Measurements from ENCODE around the gene LRRC70.

The LRRC70 gene

DNA sequence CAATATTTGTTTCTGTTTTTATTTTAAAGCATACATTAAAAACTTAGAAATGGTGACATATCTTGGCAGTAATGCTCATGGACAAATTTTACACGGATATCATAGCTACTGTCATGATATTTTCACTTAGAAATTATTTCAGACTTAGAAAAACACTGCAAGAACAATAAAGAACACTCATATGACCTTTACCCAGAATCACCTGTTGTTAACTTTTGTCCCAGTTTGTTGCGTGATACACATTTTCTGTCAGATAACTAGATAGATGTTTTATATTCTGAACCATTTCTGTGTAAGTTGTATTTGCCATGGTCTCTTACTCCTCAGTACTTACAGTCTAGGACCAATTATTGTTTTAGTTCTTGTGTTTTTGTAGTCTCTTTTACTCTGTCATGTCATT lies 3.6 kb upstream of the LRRC70 start:
- DNase-seq (ENCODE audit: low spot score) = no peak

DNA sequence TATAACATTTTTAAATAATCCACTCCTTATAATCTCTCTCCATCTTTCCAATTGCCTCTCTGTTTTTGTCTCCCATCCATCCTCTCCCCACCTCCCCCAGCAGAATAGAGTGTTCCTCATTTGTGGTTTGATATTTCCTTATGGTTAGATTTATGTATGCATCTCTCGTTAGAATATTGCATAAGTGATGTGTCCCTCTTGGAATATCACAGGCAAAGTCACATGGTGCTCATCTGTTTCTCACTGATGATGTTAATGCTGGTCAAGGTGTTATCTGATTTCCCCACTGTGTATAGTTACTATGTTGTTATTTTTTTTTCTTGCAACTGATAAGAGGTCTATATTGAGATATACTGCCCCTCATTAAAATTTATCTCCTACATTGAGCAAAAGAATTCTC lies 3.1 kb upstream of the LRRC70 start:
- no peak for DNase-seq (ENCODE audit: low spot score)

DNA sequence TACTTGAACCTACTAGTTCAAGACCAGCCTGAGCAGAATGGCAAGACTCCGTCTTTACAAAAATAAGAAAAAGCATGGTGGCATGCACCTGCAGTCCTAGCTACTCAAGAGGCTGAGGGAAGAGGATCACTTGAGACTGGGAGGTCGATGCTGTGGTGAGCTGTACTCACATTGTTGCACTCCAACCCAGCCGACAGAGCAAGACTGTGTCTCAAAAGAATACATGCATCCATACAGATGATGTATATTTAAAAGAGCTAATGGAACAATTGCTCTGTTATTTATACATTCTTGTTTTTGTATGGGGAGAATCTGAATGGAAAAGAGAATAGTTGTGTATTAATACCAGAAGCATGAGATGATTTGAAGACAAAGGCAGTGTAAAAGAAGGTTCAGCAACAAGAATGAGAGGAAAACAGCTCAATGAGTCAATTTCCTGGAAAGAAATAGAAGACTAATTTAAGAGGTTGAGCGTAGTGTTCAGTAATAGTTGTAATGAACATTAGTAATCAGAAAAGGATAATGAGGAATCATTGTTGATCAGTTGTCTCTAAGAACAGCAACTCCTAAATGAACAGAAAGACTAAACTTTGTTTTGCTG lies 1.9 kb upstream of the LRRC70 start:
- DNase-seq (ENCODE audit: low spot score) = no peak

DNA sequence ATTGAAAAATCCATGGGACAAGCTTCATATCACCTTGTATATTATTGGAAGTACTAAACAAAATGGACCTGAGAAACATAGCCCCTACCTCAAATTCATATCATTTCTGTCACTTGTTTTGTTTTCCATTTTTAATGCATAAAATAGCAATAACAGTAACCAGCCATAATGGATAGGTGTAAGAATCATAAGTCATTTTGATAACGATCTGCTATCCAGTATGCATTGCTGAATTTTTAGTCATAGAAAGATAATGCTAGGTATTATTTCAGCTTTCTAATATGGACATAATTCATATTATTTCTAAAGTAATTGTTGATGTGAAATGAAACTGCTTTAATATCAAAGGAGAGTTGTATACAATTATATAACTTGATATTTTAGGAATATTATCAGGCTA lies 1.1 kb upstream of the LRRC70 start:
- no peak for DNase-seq (ENCODE audit: low spot score)

DNA sequence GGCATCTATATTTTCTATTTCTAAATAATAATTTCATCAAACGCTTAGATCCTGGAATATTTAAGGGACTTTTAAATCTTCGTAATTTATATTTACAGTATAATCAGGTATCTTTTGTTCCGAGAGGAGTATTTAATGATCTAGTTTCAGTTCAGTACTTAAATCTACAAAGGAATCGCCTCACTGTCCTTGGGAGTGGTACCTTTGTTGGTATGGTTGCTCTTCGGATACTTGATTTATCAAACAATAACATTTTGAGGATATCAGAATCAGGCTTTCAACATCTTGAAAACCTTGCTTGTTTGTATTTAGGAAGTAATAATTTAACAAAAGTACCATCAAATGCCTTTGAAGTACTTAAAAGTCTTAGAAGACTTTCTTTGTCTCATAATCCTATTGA lies 1.1 kb downstream of the LRRC70 start:
- no peak for DNase-seq (ENCODE audit: low spot score)

DNA sequence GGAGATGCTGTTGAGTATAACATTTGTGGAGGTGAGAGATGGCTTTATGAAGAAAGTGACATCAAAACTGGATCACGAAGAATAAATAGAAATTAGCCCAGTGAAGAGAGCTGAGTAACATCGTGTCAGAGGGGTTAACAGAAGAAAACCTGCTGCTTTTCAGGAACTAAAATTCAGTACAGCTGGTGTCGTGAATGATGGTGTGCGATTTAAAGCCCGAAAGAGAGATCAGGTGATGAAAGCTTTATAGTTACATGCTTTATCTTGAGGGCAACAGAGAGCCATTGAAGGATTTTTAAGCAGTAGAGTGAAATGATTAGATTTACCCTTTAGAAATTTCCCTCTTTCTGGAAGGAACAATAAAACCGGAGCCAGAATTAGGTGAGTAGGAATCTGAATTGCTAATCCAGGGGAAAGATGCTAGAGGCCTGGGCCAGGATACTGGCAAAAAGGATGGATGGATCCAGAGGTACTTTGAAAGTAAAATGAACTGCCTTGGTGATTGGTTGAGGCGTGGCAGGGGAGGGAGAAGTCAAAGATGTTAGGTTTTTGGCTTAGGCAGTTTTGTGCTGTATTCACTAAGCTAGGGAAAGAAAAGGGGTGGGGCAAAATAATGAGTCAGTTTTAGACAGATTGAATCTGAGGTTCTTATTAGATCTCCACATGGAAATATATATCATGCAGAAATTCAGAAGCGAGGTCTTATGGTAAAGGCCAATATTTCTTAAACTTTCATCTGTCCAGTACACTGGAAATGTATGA lies 3.4 kb downstream of the LRRC70 start:
- no peak for DNase-seq (ENCODE audit: low spot score)

DNA sequence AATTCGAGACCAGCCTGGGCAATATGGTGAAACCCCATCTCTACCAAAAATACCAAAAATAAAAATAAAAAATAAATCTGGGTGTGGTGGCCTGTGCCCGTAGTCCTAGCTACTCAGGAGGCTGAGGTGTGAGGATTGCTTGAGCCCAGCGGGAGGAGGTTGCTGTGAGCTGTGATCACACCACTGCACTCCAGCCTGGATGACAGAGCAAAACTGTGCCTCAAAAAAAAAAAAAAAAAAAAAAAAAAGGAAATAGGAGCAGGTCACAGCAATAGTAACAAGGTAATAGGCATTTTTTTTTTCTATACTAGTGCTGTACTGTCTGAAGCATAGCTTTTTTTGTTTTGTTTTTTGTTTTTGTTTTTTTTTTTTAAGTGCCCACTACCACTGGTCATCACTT lies 5.8 kb downstream of the LRRC70 start:
- DNase-seq (ENCODE audit: low spot score) = no peak

DNA sequence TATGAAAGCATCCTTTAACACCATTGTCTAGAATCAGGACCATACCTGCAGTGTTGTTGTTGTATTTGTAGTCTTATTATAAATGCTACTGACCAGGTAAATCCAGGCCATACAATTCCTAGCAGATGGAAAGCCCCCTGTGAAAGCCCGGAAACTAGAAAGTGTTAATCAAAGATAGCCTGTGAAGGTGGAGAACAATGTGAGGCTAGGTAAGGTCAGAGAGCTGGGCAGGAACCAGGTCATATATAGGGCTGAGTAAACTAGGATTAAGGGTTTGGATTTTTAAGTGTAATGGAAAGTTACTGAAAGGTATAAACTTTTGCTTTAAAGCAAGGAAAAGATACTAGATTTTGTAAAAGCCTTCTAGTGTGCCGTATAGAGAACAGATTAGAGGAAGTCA lies 6.7 kb downstream of the LRRC70 start:
- DNase-seq (ENCODE audit: low spot score) = no peak

DNA sequence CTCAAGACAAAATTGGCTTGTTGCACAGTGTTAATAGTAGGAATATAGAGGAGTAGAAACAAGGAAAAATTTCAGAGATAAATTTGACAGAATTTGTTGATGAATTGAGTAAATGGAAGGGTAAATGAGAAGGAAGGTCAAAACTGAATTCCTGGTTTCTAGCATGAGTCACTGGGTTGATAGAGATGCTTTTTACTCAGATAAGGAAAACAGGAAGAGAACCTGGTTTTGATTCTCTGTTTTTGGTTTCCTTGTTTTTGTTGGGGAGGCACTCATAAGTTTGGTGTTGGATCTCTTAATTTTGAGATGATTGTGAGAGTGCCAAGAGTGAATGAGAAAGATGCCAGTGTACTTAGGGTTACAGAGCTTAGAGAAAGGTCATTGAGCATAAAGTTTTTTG lies 7.1 kb downstream of the LRRC70 start:
- DNase-seq (ENCODE audit: low spot score) = no peak

DNA sequence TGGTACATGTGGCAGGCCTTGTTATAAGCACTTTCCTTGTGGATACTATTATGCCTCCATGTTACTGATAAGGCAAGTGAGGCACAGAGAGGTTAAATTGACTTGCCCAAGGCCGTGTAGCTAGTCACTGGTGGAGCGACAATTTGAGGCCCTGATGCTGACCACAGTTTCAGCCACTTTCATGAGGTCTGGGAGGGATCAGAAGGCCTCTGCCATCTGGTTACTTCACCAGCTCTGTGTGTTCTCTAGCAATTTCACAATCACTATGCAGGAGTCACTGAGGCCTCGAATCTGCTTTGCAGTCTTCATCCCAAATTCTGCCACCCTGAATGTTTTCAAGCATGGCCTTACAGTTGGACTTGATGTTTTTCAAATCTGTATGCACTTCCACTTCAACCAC lies 9.1 kb downstream of the LRRC70 start:
- no peak for DNase-seq (ENCODE audit: low spot score)

DNA sequence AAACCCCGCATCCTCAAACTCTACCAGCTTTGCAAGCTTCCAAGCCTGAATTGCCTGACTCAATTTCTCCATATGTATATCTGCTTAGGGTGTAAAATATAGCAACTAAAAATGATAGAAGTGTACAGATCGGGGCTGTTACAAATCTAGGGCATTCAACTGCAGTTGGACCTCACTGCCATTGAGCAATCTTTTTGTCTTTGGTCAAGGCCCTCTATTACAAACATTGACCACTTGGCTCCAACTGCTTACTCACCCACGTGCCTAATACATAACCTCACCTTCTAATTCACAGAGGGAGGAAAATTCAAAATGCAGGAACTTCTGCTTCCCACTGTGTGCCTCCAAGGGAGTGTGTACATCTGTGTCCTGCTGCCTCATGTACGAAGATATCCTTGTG lies 10.0 kb downstream of the LRRC70 start:
- no peak for DNase-seq (ENCODE audit: low spot score)

DNA sequence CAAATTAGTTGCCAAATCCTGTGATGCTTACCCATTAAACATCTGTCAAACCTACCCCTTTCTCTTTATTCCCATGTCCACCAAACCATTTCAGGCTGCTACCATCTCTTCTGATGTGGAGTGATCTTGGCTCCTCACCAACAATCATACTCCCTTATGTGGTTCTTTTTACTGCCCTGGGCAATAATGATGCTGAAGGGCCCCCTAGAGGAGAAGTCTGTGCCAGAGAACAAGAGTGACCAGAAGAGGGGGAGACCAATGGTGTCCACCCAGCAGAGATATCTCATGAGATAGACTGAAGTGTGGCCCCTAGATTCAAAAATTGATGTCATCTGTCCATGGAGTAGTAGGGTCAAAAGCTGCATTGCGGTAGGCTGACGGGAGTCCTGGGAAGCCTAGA lies 10.9 kb downstream of the LRRC70 start:
- DNase-seq (ENCODE audit: low spot score) = no peak

DNA sequence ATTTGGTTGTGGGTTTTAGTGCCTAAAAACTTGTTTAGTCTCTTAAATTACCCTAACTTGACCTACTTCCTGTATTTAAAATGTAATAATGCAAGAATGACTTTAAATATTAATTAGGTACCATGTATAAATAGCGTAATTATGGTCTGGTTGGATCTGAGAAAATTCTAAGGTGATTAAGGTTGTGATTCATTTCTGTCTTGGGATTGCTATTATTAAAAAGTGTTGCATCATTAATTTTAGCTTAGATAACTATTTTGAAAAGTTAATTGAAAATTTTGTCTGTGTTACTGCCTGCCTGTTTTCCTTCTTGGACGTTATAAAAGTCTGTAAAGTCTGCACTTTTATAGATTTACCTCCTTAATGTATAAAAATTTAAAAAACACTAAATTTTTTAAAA lies 11.8 kb downstream of the LRRC70 start:
- no peak for DNase-seq (ENCODE audit: low spot score)

DNA sequence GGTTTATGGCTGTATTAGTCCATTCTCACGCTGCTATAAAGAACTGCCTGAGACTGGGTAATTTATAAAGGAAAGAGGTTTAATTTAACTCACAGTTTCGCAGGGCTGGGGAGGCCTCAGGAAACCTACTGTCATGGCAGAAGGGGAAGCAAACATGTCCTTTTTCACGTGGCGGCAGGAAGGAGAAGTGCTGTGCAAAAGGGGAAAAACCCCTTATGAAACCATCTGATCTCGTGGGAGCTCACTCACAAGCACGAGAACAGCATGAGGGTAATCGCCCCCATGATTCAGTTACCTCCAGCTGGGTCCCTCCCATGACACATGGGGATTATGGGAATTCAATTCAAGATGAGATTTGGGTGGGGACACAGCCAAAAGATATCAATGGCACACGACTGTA lies 13.9 kb downstream of the LRRC70 start:
- DNase-seq (ENCODE audit: low spot score) = no peak

DNA sequence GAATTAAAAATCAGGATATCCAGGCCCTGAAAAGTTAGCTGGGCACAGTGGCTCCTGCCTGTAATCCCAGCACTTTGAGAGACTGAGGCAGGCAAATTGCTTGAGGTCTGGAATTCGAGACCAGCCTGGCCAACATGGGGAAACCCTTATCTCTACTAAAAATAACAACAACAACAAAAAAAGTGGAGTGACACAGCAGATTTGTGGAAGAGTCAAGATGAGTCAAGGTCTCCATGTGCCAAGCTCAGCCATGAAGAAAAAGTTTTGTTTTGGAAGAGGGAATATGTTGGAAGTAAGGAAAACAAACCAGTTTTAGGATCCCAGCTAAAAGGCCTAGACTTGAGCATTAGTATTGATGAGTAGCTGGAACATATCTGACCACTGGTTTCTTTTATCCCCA lies 14.7 kb downstream of the LRRC70 start:
- DNase-seq (ENCODE audit: low spot score) = no peak

DNA sequence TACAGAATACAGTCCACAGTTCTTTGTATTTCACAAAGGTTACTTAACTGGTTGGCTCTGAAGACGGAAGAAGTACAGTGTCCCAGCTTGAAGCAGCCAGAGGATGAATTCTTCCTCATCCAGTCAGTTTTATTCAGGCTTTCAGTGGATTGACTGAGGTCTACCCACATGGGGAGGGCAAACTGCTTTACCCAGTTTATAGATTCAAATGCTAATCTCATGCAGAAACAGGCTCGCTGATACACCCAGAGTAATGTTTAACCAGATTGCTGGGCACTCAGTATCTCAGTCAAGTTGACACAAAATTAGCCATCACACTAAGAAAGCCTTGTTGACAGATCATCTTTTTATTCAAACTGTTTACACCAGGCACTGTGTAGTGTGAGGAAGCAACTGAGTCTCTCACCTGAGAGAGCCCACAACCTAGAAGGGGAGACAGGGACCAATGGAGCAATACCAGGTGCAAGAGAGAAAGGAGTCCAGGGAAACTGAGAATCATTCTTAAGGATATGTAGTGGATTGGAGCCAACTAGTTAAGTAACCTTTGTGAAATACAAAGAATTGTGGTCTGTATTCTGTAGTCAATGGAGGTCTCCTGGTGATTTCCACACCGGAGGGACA lies 15.9 kb downstream of the LRRC70 start:
- no peak for DNase-seq (ENCODE audit: low spot score)

DNA sequence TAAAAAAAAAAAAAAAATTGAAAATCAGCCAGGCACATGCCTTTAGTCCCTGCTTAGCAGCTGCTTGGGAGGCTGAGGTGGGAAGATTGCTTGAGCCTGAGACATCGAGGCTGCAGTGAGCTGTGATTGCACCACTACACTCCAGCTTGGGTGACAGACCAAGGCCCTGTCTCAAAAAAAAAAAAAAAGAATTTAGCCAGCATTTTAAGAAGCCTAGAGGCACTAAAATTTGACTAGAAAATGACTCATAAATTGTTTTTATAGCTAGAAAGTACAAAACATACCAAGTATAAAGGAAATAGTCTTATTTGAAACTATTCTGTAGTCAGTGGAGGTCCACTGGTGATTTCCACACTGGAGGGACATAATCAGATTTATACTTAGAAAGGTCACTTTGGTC lies 17.5 kb downstream of the LRRC70 start:
- no peak for DNase-seq (ENCODE audit: low spot score)

DNA sequence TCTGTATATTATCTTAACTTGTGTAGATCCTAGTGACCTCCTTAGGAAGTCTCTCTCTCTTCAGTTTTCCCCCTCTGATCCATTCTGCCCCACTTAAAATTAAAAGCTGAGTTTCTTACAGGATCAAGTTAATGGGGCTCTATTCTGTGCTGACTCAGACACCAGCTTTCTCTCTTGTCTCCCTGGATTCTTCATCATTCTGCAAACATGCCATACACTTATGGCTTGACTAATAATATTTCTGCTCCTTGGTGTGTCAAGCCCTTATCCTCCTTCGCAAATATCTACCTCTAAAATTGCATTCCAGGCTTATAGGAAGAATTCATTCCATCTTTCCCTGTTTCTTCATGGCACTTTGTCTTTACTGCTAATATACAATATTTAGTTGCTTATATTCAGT lies 18.1 kb downstream of the LRRC70 start:
- DNase-seq (ENCODE audit: low spot score) = no peak

DNA sequence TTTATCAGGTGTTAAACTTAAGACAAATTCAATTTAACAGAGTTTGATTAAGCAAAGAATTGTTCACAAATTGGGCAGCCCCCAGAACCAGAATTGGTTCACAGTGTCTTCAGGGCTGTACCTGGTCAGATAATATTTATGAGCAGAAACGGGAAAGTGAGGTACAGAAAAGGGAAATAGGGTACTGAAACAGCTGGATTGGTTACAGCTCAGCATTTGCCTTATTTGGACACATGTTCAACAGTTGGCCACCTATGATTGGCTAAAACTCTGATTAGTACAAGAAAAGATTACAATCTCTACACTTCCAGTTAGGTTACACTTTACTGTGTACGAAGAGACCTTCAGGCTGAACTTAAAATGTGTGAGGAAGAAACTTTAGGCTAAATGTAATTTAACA lies 18.7 kb downstream of the LRRC70 start:
- no peak for DNase-seq (ENCODE audit: low spot score)

DNA sequence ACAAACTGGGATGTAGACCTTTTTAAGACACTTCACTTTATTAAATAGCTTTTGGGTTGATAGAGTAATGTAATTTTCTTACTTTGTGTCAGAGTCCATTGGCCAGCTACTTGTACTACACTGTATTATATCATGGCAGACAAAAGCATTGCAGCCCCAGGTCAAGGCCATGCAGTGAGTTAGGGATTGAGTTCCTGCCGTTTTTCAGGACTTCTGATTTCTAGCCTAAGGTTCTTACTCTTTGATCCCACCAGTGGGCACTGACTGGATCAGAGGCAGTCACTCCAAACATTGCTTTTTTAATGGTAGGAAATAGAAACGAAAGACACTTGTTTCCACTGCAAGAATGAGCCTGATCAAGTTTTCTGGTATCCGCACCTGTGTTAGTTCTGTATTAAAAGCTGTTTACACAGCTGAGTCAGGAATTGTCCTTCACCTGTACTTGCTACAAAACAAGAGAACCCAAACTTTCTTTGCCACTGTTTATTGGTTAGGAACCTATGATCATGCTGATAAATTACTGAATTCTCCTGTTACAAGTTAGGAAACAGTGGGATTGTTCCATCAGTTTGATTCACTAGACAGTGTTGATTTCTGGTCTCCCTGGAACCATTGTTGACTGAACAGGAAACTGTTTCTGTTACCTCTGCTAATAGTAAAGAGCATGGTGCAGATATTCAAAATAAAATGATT lies 22.1 kb downstream of the LRRC70 start:
- DNase-seq (ENCODE audit: low spot score) = no peak

DNA sequence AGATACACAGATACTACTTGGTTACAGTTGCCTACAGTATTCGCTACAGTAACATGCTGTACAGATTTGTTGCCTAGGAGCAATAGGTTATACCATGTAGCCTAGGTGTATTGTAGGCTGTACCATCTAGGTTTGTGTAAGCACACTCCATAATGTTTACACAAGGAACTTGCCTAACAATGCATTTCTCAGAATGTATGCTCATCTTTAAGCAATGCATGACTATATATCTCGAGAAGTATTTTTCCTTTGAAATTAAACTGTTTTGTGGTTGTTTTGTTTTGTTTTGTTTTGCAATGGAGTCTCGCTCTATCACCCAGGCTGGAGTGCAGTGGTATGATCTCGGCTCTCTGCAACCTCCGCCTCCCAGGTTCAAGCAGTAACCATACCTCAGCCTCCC lies 25.3 kb downstream of the LRRC70 start:
- DNase-seq (ENCODE audit: low spot score) = no peak

DNA sequence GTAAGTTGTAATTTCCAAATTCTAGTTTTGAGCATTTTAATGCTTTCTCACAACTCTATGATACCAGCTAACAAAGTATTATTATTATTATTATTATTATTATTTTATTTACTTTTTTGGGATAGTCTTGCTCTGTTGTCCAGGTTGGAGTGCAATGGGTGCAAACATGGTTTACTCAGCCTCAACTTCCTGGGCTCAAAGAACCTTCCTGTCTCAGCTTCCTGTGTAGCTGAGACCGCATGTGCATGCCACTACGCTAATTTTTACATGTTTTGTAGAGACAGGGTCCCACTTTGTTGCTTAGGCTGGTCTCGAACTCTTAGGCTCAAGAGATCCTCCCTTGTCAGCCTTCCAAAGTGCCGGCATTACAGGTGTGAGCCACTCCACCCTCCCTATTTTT lies 27.0 kb downstream of the LRRC70 start:
- DNase-seq (ENCODE audit: low spot score) = no peak

DNA sequence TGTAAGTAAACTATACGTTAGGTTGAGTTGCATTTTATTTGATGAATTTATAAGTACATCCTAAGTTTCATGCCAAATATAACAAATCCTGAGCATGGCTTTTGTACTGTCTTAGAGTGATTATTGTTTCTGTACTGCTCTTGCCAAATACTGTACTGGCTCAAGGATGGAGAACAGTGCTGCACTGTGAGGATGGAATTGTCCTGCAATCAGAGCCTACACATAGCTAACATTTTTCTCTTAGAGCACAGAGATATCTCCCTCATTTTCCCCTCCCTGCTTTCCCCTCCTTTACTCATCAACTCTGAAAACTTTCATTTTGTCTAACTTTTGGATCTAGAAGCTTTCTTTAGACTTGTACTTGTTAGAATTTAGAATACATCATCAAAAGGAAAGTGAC lies 28.3 kb downstream of the LRRC70 start:
- DNase-seq (ENCODE audit: low spot score) = no peak
